B cell (primary cell): ENCODE measurements around the gene TTC28. TPM values are rescaled to one million over a fixed set of nuclear protein-coding genes. Genes with fewer than 3 reads are reported as not detected.

Experiments
- ATAC-seq: fragments of 200-7000 bp; cut with Tn5 transposase; one replicate; pipeline ENCODE4 v1.10.0; 2021; ENCODE audit warnings: low read depth, mild to moderate bottlenecking, moderate number of reproducible peaks, moderate library complexity
- CTCF ChIA-PET: fragments of 350-600 bp; sonication (Branson Sonifier 250); formaldehyde crosslinking; loops from one replicate; lab custom pipeline; 2021; ENCODE audit warnings: antibody characterized with exemption, inconsistent platforms; lab: Charles Lee
- POLR2A ChIA-PET: fragments of 350-600 bp; sonication (Branson Sonifier 250); formaldehyde crosslinking; loops from one replicate; lab custom pipeline; 2021; ENCODE audit warnings: antibody characterized with exemption; lab: Charles Lee
- DNase-seq: peaks from one replicate; pipeline ENCODE4 v3.0.0; 2013
- H2AFZ ChIP-seq: 2 replicates; pipeline ENCODE4 v1.6.1; 2012; ENCODE audit warnings: mild to moderate bottlenecking, low read depth, low read length; ENCODE audit not compliant: insufficient read depth, poor library complexity, severe bottlenecking
- H3K27ac ChIP-seq, 2 donors: 1 replicate in 1 of 2; 2 replicates in 1 of 2; pipeline ENCODE4 v1.5.1; 2012 to 2013; ENCODE audit warnings: low read length in 2 of 2, mild to moderate bottlenecking in 2 of 2, moderate library complexity in 1 of 2
- H3K27me3 ChIP-seq, 4 experiments: fragments of 200-600 bp in 1 of 4; sonication (generic) in 1 of 4; replicated peaks in 1 of 4; 1 replicate in 2 of 4; 2 replicates in 2 of 4; pipeline versions ENCODE4 v1.6.1 to v1.7.0; 2013 to 2016; ENCODE audit warnings: low read length in 3 of 4, mild to moderate bottlenecking in 2 of 4, mixed read lengths in 1 of 4, moderate library complexity in 1 of 4; ENCODE audit not compliant: insufficient read depth in 4 of 4, control insufficient read depth in 3 of 4; ENCODE audit errors: control extremely low read depth in 1 of 4
- H3K36me3 ChIP-seq, 2 experiments: replicated peaks in 1 of 2; 1 replicate in 1 of 2; 2 replicates in 1 of 2; pipeline versions ENCODE4 v1.6.1 to v1.7.1; 2013; ENCODE audit warnings: low read length in 1 of 2; ENCODE audit not compliant: insufficient read depth in 2 of 2, control insufficient read depth in 1 of 2; ENCODE audit errors: control extremely low read depth in 1 of 2, extremely low read depth in 1 of 2
- H3K4me1 ChIP-seq, 2 donors: fragments of 200-600 bp in 1 of 2; sonication (generic) in 1 of 2; 1 replicate in 1 of 2; 2 replicates in 1 of 2; pipeline versions ENCODE4 v1.5.1 to v1.6.1; 2013 to 2017; ENCODE audit warnings: low read length in 2 of 2; ENCODE audit not compliant: control insufficient read depth in 2 of 2, insufficient read depth in 2 of 2
- H3K4me2 ChIP-seq: replicated peaks from 2 replicates; pipeline ENCODE3; 2012; ENCODE audit warnings: mild to moderate bottlenecking, low read depth, low read length; ENCODE audit not compliant: poor library complexity, severe bottlenecking
- H3K4me3 ChIP-seq, 5 experiments: fragments of 200-600 bp in 1 of 5; sonication (generic) in 1 of 5; 1 replicate in 3 of 5; 2 replicates in 2 of 5; pipeline versions ENCODE4 v1.5.1 to v1.7.0; 2011 to 2016; ENCODE audit warnings: low read length in 4 of 5, mild to moderate bottlenecking in 4 of 5, low read depth in 2 of 5, control low read depth in 1 of 5, moderate library complexity in 1 of 5; ENCODE audit not compliant: insufficient read depth in 1 of 5; ENCODE audit errors: control extremely low read depth in 1 of 5, extremely low read depth in 1 of 5
- H3K79me2 ChIP-seq: fragments of 200-600 bp; sonication (generic); one replicate; pipeline ENCODE4 v1.6.0; 2016; ENCODE audit warnings: low read length; ENCODE audit not compliant: control insufficient read depth, insufficient read depth
- H3K9ac ChIP-seq: fragments of 200-600 bp; sonication (generic); 2 replicates; pipeline ENCODE4 v1.6.1; 2017; ENCODE audit warnings: mild to moderate bottlenecking, low read length, moderate library complexity
- H3K9me3 ChIP-seq, 3 donors: one replicate each; pipeline versions ENCODE4 v1.6.1 to v1.7.1; 2013; ENCODE audit warnings: low read length in 2 of 3; ENCODE audit not compliant: control insufficient read depth in 2 of 3, insufficient read depth in 1 of 3; ENCODE audit errors: control extremely low read depth in 1 of 3
- H4K20me1 ChIP-seq: 2 replicates; pipeline ENCODE4 v1.6.0; 2012; ENCODE audit warnings: mild to moderate bottlenecking, low read length; ENCODE audit not compliant: insufficient read depth, control insufficient read depth, poor library complexity, severe bottlenecking
- H3K27ac Mint-ChIP-seq: one replicate; pipeline ENCODE4 v1.8.0; 2021; ENCODE audit warnings: mixed read lengths
- H3K27me3 Mint-ChIP-seq: one replicate; pipeline ENCODE4 v1.8.0; 2021; ENCODE audit warnings: mixed read lengths
- H3K4me1 Mint-ChIP-seq: one replicate; pipeline ENCODE4 v1.8.0; 2021; ENCODE audit warnings: mixed read lengths
- H3K4me3 Mint-ChIP-seq: one replicate; pipeline ENCODE4 v1.8.0; 2021; ENCODE audit warnings: mixed read lengths
- H3K9me3 Mint-ChIP-seq: one replicate; pipeline ENCODE4 v1.8.0; 2022; ENCODE audit warnings: mixed read lengths; ENCODE audit not compliant: insufficient read depth
- EZH2 ChIP-seq: IDR thresholded peaks from 2 replicates; pipeline ENCODE4 v1.6.1; 2012; ENCODE audit warnings: borderline replicate concordance, low read depth, mild to moderate bottlenecking, moderate library complexity, low read length; ENCODE audit not compliant: insufficient read depth, poor library complexity, severe bottlenecking
- WGBS: methylation state at CpG from one replicate; pipeline ENCODE4 v1.1.5; 2013; ENCODE audit warnings: missing lambda C conversion rate; ENCODE audit not compliant: insufficient coverage; 5-methylcytosine and 5-hydroxymethylcytosine counted together
- intact Hi-C: fragments of 100-400 bp; cut with micrococcal nuclease; formaldehyde crosslinking; loops from one replicate; pipeline ENCODE4 v1.10.0; 2022
- polyA plus RNA-seq: library from polyadenylated mRNA; depleted of rRNA; stranded (reverse); fragments of >200 nt; gene quantifications from 2 replicates; pipeline ENCODE4 v1.2.3, GENCODE V29; 2012
- total RNA-seq, 2 donors: library from RNA; stranded (reverse); fragments of 120-200 nt in 1 of 2; gene quantifications; 1 replicate in 1 of 2; 2 replicates in 1 of 2; pipeline versions ENCODE4 v1.2.3 to v1.2.4, GENCODE V29; 2013 to 2022
- TF ChIP-seq, protein P1 (sequence below): fragments of 200-600 bp; IDR thresholded peaks from one replicate; pipeline ENCODE4 v1.8.0; 2022; ENCODE audit warnings: antibody characterized with exemption, mild to moderate bottlenecking

TTC28 gene
- total and polyA plus RNA-seq, 2 donors (not counting 1 experiment from before 2014, with no cell fraction given) = 4.5 to 7.3 TPM

DNA sequence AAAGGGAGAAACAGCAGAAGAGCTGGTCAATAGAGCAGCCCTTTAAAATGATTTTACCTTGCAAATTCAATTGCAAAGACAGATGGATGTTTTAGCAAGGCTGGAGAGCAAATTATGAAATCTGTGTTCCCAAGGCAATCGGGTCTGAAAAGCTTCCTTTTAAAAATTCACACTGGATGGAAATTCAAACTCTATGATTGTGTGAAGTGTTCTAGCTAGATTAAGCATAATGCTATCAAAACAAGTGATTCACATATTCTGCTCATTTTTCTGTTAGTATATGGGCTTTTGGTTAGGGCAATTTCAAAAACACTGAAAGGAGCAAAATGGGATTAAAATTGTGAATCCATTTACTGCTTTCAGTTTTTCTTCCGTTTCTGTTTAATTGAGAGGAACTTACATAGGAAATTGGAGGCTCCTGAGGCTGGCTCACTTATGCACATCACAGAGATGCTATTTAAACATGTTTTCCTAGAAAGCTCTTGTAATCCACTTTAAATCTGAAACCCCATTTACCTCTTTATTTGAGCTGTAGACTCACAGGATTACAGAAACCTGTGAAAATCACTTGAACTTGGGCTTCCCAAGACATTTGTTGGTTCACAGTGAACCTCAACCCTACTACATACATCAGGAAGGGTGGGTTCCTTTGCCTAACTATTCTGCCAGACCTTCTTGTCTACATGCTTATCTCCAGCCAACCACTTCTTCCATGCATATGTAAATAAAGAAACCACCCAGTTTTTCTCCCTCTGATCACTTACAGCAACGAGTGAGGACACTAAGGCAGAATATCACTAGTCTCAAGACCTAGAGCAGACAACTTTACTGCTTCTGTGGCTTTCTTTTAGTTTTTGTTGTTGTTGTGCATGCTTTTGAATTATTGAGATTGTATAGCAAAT lies 558.7 kb downstream of the TTC28 start:
- H3K79me2 ChIP-seq = no peaks in the 10 kb centered on the region
- Mint-ChIP-seq H3K4me1 (no peaks in the 10 kb centered on the region), H3K9me3 (no peaks in the 10 kb centered on the region), H3K27ac (no peak overlapping the region), H3K4me3 (no peak overlapping the region), H3K27me3 (peaks cover 17% of the 10 kb centered on the region)
- no CpG with 5 or more reads among the region's 3 CpGs for WGBS
- ChIA-PET POLR2A (no interaction called here), CTCF (no interaction called here)
- no peak overlapping the region for H3K4me2 ChIP-seq
- no peaks in the 10 kb centered on the region for H4K20me1 ChIP-seq
- H3K9ac ChIP-seq = no peak overlapping the region
- no peak overlapping the region for H3K27ac ChIP-seq
- H3K36me3 ChIP-seq = no peaks in the 10 kb centered on the region
- ATAC-seq (no peak), DNase-seq (no peak)
- intact Hi-C loops = no loop called here
- TF ChIP-seq EZH2 = no peak
- TF ChIP-seq, protein P1, sequence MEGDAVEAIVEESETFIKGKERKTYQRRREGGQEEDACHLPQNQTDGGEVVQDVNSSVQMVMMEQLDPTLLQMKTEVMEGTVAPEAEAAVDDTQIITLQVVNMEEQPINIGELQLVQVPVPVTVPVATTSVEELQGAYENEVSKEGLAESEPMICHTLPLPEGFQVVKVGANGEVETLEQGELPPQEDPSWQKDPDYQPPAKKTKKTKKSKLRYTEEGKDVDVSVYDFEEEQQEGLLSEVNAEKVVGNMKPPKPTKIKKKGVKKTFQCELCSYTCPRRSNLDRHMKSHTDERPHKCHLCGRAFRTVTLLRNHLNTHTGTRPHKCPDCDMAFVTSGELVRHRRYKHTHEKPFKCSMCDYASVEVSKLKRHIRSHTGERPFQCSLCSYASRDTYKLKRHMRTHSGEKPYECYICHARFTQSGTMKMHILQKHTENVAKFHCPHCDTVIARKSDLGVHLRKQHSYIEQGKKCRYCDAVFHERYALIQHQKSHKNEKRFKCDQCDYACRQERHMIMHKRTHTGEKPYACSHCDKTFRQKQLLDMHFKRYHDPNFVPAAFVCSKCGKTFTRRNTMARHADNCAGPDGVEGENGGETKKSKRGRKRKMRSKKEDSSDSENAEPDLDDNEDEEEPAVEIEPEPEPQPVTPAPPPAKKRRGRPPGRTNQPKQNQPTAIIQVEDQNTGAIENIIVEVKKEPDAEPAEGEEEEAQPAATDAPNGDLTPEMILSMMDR = no peak
- no peaks in the 10 kb centered on the region for H3K4me1 ChIP-seq
- peaks cover 0 to 4% (median 0%) of the 10 kb centered on the region in 4 experiments for H3K27me3 ChIP-seq
- H2AFZ ChIP-seq = no peak overlapping the region
- H3K9me3 ChIP-seq = no peaks in the 10 kb centered on the region
- no peak overlapping the region for H3K4me3 ChIP-seq

DNA sequence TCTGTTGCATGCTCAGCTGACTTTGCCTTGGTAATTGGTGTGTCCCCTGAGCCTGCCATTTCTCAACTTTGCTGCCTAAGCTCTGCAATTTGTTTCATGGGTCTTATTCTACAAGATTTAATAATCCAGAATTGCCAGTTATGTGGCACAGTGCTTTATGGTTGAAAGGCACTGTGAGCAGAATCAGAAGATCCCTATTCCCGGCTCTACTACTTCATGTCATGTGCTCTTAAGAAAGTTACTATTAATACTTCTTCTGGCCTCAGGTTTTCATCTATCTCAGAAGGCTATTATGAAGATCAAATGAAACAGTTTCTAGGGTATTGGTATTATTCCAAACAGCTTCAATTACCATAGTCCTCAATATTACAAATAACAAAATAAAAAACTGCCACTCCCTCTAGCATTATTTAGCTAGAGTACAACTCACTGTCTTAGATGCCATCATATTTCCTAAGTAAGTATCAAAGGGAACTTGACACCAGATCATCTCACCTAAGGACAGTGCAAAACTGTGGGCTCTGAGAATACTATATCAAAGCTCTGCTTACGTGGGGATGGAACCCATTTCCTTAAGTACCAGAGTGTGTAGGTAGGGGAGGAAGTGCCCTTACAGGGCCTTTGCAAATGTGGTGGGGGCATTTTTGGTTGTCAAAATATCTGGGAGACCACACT lies 560.5 kb downstream of the TTC28 start:
- H3K4me3 Mint-ChIP-seq = no peak overlapping the region
- H3K4me1 Mint-ChIP-seq = no peaks in the 10 kb centered on the region
- ChIA-PET POLR2A (no interaction called here), CTCF (interaction anchor here (0.6 kb wide), 1 partner anchor 920 kb away, joined by 3 read pairs; no protein-coding TSS in a partner anchor)
- DNase-seq (no peak), ATAC-seq (no peak)
- WGBS = no CpG with 5 or more reads among the region's 2 CpGs
- no peaks in the 10 kb centered on the region for H3K9me3 Mint-ChIP-seq
- H3K27ac Mint-ChIP-seq = no peak overlapping the region
- Histone ChIP-seq H3K4me2 (no peak overlapping the region), H3K36me3 (no peaks in the 10 kb centered on the region), H3K9me3 (no peaks in the 10 kb centered on the region), H3K27me3 (peaks cover 0 to 4% (median 0%) of the 10 kb centered on the region in 4 experiments), H3K27ac (no peak overlapping the region), H2AFZ (no peak overlapping the region), H3K9ac (no peak overlapping the region), H4K20me1 (no peaks in the 10 kb centered on the region), H3K4me3 (no peak overlapping the region), H3K79me2 (no peaks in the 10 kb centered on the region), H3K4me1 (no peaks in the 10 kb centered on the region)
- TF ChIP-seq, protein P1 = no peak
- no peak for TF ChIP-seq EZH2
- H3K27me3 Mint-ChIP-seq = peaks cover 16% of the 10 kb centered on the region
- intact Hi-C loops = no loop called here
